Measurements from ENCODE around the gene ANXA2R. TPM values are rescaled to one million over a fixed set of nuclear protein-coding genes. Genes with fewer than 3 reads are reported as not detected.

Gene ANXA2R
- total RNA-seq, 1 experiment from 2014 or later, result 0.20 TPM

DNA sequence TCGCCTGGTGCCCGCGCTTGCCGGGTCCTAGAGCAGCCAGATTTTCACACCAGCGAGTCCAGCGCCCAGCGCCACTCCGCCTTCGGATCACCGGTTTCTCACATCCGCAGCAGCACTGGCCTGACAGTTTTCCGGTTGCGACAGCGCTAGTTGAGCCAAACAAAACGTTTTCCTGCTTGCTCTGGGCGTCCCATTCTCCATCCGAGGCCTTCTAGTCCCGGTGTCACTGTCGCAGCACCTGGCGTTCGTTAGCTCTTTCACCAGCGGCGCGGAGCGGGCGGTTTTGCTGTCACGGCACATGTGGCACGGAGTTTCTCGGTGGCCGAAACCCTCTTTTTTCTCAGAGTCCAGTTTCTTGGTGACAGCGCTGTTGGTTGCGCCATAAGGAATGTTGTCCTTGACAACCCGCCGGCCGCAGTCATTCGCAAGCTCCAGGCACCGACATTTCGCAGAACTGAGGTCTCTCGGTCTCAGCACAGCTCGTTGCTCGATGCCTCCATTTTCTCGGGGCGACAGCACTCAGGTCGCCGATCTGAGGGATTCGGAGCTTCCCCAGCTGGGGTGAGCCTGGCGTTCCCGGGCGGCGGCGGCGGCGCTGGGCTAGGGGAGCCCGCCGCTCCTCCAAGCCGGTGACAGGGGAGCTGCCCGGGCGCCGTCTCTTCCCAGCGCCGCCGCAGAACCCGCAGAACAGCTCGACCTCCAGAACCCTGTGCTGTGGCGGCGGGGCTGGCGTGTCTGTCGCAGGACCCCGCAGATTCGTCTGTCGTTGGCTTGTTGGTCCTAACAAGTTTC, 47.8 kb downstream of the ANXA2R start:
- H3K4me1 Mint-ChIP-seq, result peaks cover 8 to 21% of the 10 kb centered on the region in 2 experiments
- H3K18ac ChIP-seq (ENCODE audit: insufficient read length, low read depth, low read length), result no peak overlapping the region
- H2BK15ac ChIP-seq (ENCODE audit: low read depth, low read length), result no peak overlapping the region
- H3K79me1 ChIP-seq (ENCODE audit: insufficient read depth, low read depth, low read length, poor library complexity, severe bottlenecking), result no peaks in the 10 kb centered on the region
- no peak overlapping the region for H3K27ac ChIP-seq (ENCODE audit: insufficient read length, low read depth, low read length)
- no peak overlapping the region for H2BK120ac ChIP-seq (ENCODE audit: low read depth, low read length, poor library complexity, severe bottlenecking)
- TF ChIP-seq, protein P1, sequence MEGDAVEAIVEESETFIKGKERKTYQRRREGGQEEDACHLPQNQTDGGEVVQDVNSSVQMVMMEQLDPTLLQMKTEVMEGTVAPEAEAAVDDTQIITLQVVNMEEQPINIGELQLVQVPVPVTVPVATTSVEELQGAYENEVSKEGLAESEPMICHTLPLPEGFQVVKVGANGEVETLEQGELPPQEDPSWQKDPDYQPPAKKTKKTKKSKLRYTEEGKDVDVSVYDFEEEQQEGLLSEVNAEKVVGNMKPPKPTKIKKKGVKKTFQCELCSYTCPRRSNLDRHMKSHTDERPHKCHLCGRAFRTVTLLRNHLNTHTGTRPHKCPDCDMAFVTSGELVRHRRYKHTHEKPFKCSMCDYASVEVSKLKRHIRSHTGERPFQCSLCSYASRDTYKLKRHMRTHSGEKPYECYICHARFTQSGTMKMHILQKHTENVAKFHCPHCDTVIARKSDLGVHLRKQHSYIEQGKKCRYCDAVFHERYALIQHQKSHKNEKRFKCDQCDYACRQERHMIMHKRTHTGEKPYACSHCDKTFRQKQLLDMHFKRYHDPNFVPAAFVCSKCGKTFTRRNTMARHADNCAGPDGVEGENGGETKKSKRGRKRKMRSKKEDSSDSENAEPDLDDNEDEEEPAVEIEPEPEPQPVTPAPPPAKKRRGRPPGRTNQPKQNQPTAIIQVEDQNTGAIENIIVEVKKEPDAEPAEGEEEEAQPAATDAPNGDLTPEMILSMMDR (conservative IDR thresholded peaks at IDR 0.05), result no peak
- H3K4ac ChIP-seq (ENCODE audit: low read depth, low read length), result no peak overlapping the region
- H3K79me2 ChIP-seq (ENCODE audit: insufficient read depth, low read length), result no peaks in the 10 kb centered on the region
- H4K5ac ChIP-seq (ENCODE audit: insufficient read length, low read depth, low read length), result no peak overlapping the region
- H3K27me3 Mint-ChIP-seq (ENCODE audit: low read depth), result peaks cover 97% of the 10 kb centered on the region
- H3K56ac ChIP-seq (ENCODE audit: insufficient read length, low read depth, low read length), result no peak overlapping the region
- H3K27me3 ChIP-seq (ENCODE audit: insufficient read depth, low read length), result peaks cover 64% of the 10 kb centered on the region
- no peaks in the 10 kb centered on the region for H3K4me1 ChIP-seq (ENCODE audit: insufficient read depth, low read length)
- no peak overlapping the region for H2AFZ ChIP-seq (ENCODE audit: low read length)
- H3T11ph ChIP-seq (ENCODE audit: low read length), result no peak overlapping the region
- H2AK5ac ChIP-seq (ENCODE audit: insufficient read length, low read length), result no peak overlapping the region
- H3K27ac Mint-ChIP-seq, result no peak overlapping the region
- peaks cover 22 to 32% of the 10 kb centered on the region in 2 experiments for H3K9me3 Mint-ChIP-seq
- no peak overlapping the region for H3K9ac ChIP-seq (ENCODE audit: extremely low read depth, insufficient read length, low read length)
- H3K4me3 Mint-ChIP-seq, result peak overlapping the region; percentile 68 to 83
- H4K91ac ChIP-seq (ENCODE audit: insufficient read length, low read depth, low read length), result no peak overlapping the region
- no CpG with 5 or more reads among the region's 71 CpGs for WGBS (ENCODE audit: extremely low coverage, insufficient read length, low lambda C conversion rate)
- peaks cover 0 to 7% (median 5%) of the 10 kb centered on the region in 3 experiments; a peak in 3 of 7 replicates for H3K36me3 Mint-ChIP-seq (ENCODE audit: insufficient read depth in 1 of 3, low read depth in 3 of 3)
- DNase-seq, result peak; percentile 75
- no peaks in the 10 kb centered on the region for H4K20me1 ChIP-seq (ENCODE audit: control insufficient read depth, insufficient read depth, insufficient read length)
- no peak overlapping the region for H3K14ac ChIP-seq (ENCODE audit: insufficient read depth, low read length)
- no peak overlapping the region for H2BK12ac ChIP-seq (ENCODE audit: insufficient read length, low read depth, low read length)
- H3K4me2 ChIP-seq (ENCODE audit: insufficient read depth, insufficient read length, low read length), result peak overlapping the region; percentile 71
- no peak overlapping the region for H2BK20ac ChIP-seq (ENCODE audit: low read depth, low read length, poor library complexity, severe bottlenecking)
- no peaks in the 10 kb centered on the region for H3K9me3 ChIP-seq (ENCODE audit: control insufficient read depth, low read depth, low read length)
- no peak overlapping the region for H2BK5ac ChIP-seq (ENCODE audit: insufficient read length, low read length)
- peaks cover 12% of the 10 kb centered on the region for H3K23me2 ChIP-seq (ENCODE audit: insufficient read length, low read depth, low read length, poor library complexity, severe bottlenecking)
- H3K23ac ChIP-seq (ENCODE audit: insufficient read length, low read depth, low read length), result no peak overlapping the region
- H4K8ac ChIP-seq (replicated peaks; ENCODE audit: insufficient read length, low read depth, low read length), result no peak overlapping the region

Data from H9 (cell line).